ENCODE results near the gene RGS6. TPM values are rescaled to one million over a fixed set of nuclear protein-coding genes. Genes with fewer than 3 reads are reported as not detected.

RGS6 gene
- total and polyA plus RNA-seq, 5 donors from 2014 or later: 0.13 to 1.5 (median 0.69) TPM

DNA sequence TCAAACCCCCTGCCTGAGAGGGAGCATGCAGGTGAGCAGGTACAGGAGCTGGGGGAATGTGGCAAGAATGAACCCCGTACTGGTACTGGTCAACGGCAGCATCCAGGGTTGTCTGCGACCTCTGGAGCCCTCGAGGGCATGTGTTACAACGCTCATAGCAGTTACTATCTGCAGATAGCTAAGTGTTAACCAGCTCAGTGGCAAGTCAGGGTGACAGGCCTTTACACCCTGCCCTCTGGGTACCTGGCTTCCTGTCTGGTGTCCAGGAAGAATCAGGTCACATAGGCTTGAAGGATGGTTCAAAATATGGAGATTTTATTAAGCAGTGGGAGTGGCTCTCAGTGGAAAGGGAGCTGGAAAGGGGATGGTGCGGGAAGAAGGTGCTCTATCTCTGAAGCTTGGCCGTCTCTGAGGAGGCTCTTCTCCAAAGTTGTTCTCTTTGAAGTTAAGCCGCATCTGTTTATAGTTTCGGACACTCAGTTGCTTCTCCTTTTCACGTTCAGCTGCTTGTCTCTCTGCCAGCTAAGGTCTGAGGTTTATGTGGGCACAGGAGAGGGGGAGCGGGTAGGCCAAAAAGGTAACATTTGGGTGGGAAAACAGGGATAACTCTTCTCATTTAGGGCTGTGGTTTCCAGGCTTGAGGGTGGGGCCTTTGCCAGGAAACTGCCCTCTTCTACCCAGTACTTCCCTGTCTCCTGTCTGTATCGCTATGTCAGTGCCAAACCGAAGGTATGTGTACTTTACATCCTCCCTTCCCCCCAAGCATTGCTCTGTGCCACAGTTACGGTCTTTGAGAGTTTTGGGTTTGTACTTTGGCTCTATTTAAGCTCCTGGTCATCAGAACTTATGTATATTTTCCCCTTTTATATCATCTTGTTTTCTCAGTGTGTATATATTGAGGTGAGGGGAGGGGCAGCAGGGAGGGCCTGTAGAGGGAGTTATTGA is 305.8 kb downstream of the RGS6 start:
- Histone ChIP-seq H3K27ac (ENCODE audit: insufficient read depth, low read length, poor library complexity, severe bottlenecking) (no peak overlapping the region), H3K4me1 (ENCODE audit: control insufficient read depth, insufficient read depth, low read length, poor library complexity, severe bottlenecking) (no peaks in the 10 kb centered on the region), H3K4me3 (ENCODE audit: low read depth, low read length) (no peak overlapping the region), H3K36me3 (ENCODE audit: control insufficient read depth, insufficient read depth, low read length) (no peaks in the 10 kb centered on the region), H3K9me3 (ENCODE audit: control insufficient read depth in 2 of 2, low read length in 2 of 2) (no peaks in the 10 kb centered on the region), H3K27me3 (ENCODE audit: control insufficient read depth, insufficient read depth, low read length) (no peaks in the 10 kb centered on the region)
- H3K4me1 Mint-ChIP-seq: no peaks in the 10 kb centered on the region
- peaks cover 17% of the 10 kb centered on the region for H3K27me3 Mint-ChIP-seq
- no peak overlapping the region for H3K4me3 Mint-ChIP-seq
- H3K27ac Mint-ChIP-seq: no peak overlapping the region
- no peak for ATAC-seq (ENCODE audit: low read depth in 2 of 2)
- H3K36me3 Mint-ChIP-seq: no peaks in the 10 kb centered on the region
- DNase-seq: no peak
- peaks cover 0 to 2% (median 0%) of the 10 kb centered on the region in 7 donors for H3K9me3 Mint-ChIP-seq

DNA sequence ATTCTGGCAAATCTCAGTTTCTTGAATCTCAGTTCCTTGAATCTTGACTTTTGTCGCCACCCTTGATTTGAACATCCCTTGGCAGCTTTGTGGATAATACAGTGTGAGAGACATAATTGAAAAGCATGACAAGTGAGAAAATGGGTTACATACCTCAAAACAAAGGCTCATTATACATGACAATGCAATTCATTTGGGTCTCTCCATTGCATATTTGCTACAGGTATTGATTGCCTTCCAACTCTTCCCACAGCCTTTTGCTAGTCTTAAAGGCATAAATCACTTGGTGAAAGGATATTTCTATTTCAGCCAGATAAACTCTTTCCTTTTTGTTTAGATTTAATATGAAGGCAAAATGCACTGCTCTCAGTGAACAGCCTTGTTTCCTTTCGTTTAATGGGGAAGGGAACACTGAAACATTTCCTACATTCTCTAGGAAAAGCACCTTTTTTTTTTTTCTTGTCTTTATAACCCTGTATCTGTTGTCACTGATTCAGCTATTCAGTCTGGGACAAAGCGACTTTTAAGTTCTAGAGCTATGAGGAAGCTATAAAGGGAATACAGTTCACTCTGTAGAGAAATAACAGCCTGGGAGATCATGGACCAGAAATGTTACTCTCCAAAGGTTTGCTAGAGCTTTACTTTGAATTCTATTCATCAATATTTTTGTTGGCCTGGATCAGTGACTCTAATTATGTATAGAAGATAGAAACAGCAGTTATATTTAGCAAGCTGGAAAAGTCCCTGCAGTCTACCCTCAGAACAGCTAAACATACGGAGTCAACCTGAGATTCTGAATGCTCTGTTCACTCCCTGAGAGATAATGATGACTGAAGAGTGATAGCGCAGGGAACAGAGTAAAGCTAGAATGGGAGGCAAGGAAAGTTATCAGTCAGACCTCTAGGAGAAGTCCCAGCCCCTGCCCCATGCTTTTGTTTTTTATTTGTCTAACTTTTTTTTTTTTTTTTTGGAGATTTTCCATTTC is 311.4 kb downstream of the RGS6 start:
- DNase-seq: no peak
- ATAC-seq (ENCODE audit: low read depth in 2 of 2): no peak
- Mint-ChIP-seq H3K9me3 (peaks cover 0 to 20% (median 2%) of the 10 kb centered on the region in 7 donors), H3K27me3 (peaks cover 46% of the 10 kb centered on the region), H3K4me1 (no peaks in the 10 kb centered on the region), H3K36me3 (no peaks in the 10 kb centered on the region), H3K4me3 (no peak overlapping the region), H3K27ac (no peak overlapping the region)
- H3K36me3 ChIP-seq (ENCODE audit: control insufficient read depth, insufficient read depth, low read length): no peaks in the 10 kb centered on the region
- no peak overlapping the region for H3K4me3 ChIP-seq (ENCODE audit: low read depth, low read length)
- H3K27me3 ChIP-seq (ENCODE audit: control insufficient read depth, insufficient read depth, low read length): peaks cover 13% of the 10 kb centered on the region
- peaks cover 0 to 4% of the 10 kb centered on the region in 2 experiments for H3K9me3 ChIP-seq (ENCODE audit: control insufficient read depth in 2 of 2, low read length in 2 of 2)
- no peak overlapping the region for H3K27ac ChIP-seq (ENCODE audit: insufficient read depth, low read length, poor library complexity, severe bottlenecking)
- H3K4me1 ChIP-seq (ENCODE audit: control insufficient read depth, insufficient read depth, low read length, poor library complexity, severe bottlenecking): no peaks in the 10 kb centered on the region

DNA sequence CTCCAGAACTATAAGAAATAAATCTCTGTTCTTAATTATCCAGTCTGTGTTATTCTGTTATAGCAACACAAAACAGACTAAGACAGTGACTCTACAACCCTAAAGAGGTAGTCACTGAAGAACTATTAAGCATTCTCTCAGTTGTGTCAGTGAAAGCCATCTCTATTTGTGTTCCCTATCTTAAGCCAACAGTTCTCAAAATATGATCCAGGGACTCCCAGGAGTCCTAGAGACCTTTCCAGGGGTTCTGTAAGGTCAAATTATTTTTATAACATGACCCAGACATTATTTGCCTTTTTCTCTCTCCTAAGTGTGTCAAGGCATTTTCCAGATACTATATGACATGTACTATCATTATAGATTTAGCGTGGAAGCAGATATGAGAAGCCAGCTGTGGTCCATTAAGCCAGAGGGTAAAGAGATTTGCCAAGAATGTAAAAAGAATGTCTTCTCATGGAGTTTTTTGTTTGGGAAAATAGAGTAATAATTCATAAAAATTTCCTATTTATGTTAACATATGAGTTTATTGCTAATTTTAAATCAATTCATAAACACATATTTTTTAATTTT is 315.8 kb downstream of the RGS6 start:
- H3K27me3 Mint-ChIP-seq: peaks cover 43% of the 10 kb centered on the region
- Histone ChIP-seq H3K9me3 (ENCODE audit: control insufficient read depth in 2 of 2, low read length in 2 of 2) (peaks cover 0 to 4% of the 10 kb centered on the region in 2 experiments), H3K27ac (ENCODE audit: insufficient read depth, low read length, poor library complexity, severe bottlenecking) (no peak overlapping the region), H3K27me3 (ENCODE audit: control insufficient read depth, insufficient read depth, low read length) (peaks cover 15% of the 10 kb centered on the region), H3K36me3 (ENCODE audit: control insufficient read depth, insufficient read depth, low read length) (no peaks in the 10 kb centered on the region), H3K4me3 (ENCODE audit: low read depth, low read length) (no peak overlapping the region), H3K4me1 (ENCODE audit: control insufficient read depth, insufficient read depth, low read length, poor library complexity, severe bottlenecking) (no peaks in the 10 kb centered on the region)
- H3K9me3 Mint-ChIP-seq: peaks cover 0 to 20% (median 3%) of the 10 kb centered on the region in 7 donors
- DNase-seq (no peak), ATAC-seq (ENCODE audit: low read depth in 2 of 2) (no peak)
- H3K27ac Mint-ChIP-seq: no peak overlapping the region
- no peaks in the 10 kb centered on the region for H3K4me1 Mint-ChIP-seq
- no peak overlapping the region for H3K4me3 Mint-ChIP-seq
- no peaks in the 10 kb centered on the region for H3K36me3 Mint-ChIP-seq

DNA sequence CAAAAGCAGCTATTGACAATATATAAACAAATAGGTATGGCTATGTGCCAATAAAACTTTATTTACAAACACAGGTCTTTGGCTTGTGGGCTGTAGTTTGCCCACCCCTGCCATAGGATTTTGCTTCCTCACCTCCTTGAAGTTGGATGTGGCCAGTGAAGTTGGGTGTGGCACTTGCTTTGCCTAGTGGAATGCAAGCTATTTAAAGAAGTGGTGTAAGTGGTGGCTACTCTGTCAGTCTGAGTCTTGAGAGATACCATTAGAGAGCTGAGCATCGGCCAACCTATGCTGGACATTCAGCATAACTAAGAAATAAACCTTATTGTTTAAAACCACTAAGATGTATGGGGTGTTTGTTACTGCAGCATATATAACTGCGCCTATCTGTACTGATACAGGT is 321.3 kb downstream of the RGS6 start:
- Histone ChIP-seq H3K4me1 (ENCODE audit: control insufficient read depth, insufficient read depth, low read length, poor library complexity, severe bottlenecking) (no peaks in the 10 kb centered on the region), H3K27me3 (ENCODE audit: control insufficient read depth, insufficient read depth, low read length) (peaks cover 2% of the 10 kb centered on the region), H3K4me3 (ENCODE audit: low read depth, low read length) (no peak overlapping the region), H3K36me3 (ENCODE audit: control insufficient read depth, insufficient read depth, low read length) (no peaks in the 10 kb centered on the region), H3K9me3 (ENCODE audit: control insufficient read depth in 2 of 2, low read length in 2 of 2) (no peaks in the 10 kb centered on the region), H3K27ac (ENCODE audit: insufficient read depth, low read length, poor library complexity, severe bottlenecking) (no peak overlapping the region)
- ATAC-seq (ENCODE audit: low read depth in 2 of 2) (no peak), DNase-seq (no peak)
- H3K27ac Mint-ChIP-seq: no peak overlapping the region
- no peaks in the 10 kb centered on the region for H3K36me3 Mint-ChIP-seq
- H3K27me3 Mint-ChIP-seq: peaks cover 16% of the 10 kb centered on the region
- H3K4me3 Mint-ChIP-seq: no peak overlapping the region
- peaks cover 0 to 5% (median 1%) of the 10 kb centered on the region in 7 donors for H3K9me3 Mint-ChIP-seq
- no peaks in the 10 kb centered on the region for H3K4me1 Mint-ChIP-seq

DNA sequence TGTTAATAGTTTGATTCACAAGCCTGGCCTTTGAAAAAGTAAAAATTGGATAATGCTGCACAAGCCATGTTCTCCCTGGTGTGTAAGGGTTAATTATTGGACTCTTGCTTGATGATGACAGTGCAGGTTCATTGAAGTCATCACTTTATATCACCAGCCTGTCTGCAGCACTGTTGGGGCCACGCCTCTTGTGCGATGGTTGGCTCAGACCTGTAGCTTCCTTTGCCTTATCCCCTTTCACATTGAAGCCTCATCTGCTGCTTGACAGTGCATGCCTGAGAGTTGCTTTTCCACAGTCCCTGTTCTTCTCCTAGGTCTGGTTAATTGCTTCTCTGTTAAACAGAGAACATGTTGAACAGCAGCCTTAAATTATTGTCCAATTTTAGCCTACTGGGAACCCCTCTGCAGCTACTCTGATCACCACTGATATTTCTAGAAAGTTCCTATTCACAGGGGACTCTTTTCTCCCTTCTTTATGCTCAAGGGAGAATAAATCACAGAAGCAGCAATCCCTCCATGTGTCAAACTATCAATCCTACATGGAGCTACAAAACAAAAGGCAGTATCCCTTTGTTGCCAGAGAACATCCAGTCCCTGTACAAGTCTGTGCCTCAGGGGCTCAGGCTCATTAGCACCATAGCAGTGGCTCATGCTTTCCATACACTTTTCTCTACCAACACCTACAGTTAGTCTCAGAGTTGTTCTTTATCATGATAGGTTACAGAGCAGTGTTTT is 322.1 kb downstream of the RGS6 start:
- no peak for DNase-seq
- no peaks in the 10 kb centered on the region for H3K9me3 ChIP-seq (ENCODE audit: control insufficient read depth in 2 of 2, low read length in 2 of 2)
- no peaks in the 10 kb centered on the region for H3K4me1 ChIP-seq (ENCODE audit: control insufficient read depth, insufficient read depth, low read length, poor library complexity, severe bottlenecking)
- peaks cover 8% of the 10 kb centered on the region for H3K27me3 Mint-ChIP-seq
- ATAC-seq (ENCODE audit: low read depth in 2 of 2): no peak
- no peak overlapping the region for H3K27ac ChIP-seq (ENCODE audit: insufficient read depth, low read length, poor library complexity, severe bottlenecking)
- H3K36me3 ChIP-seq (ENCODE audit: control insufficient read depth, insufficient read depth, low read length): no peaks in the 10 kb centered on the region
- H3K4me1 Mint-ChIP-seq: no peaks in the 10 kb centered on the region
- peaks cover 0 to 5% (median 1%) of the 10 kb centered on the region in 7 donors for H3K9me3 Mint-ChIP-seq
- H3K27me3 ChIP-seq (ENCODE audit: control insufficient read depth, insufficient read depth, low read length): peaks cover 2% of the 10 kb centered on the region
- H3K27ac Mint-ChIP-seq: no peak overlapping the region
- H3K36me3 Mint-ChIP-seq: no peaks in the 10 kb centered on the region
- no peak overlapping the region for H3K4me3 Mint-ChIP-seq
- H3K4me3 ChIP-seq (ENCODE audit: low read depth, low read length): no peak overlapping the region

DNA sequence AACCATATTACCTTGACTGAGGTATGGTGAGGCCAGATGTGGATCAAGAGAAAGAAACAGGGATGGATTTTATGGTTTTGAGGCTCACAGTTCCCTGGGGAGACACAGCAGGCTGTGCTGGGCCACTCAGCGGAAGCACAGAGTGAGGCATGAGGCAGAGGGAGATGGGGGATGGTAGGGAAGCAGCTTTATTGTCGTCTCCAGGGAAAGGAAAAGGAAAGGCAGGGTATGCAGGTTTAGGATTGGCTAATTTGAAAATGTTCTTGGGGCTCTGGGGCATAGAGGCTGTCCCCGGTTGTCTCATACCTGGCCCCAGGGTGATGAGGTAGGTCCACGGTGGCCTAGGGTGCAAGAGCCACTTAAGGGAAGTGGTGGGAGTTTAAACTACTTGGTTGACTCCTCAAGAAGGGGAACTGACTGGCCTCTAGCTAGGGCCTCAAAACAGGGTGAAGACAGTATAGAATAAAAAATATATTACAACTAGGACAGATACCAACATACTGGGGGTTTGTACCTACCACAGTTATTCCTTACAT is 322.8 kb downstream of the RGS6 start:
- Histone ChIP-seq H3K4me1 (ENCODE audit: control insufficient read depth, insufficient read depth, low read length, poor library complexity, severe bottlenecking) (no peaks in the 10 kb centered on the region), H3K36me3 (ENCODE audit: control insufficient read depth, insufficient read depth, low read length) (no peaks in the 10 kb centered on the region), H3K9me3 (ENCODE audit: control insufficient read depth in 2 of 2, low read length in 2 of 2) (no peaks in the 10 kb centered on the region), H3K27me3 (ENCODE audit: control insufficient read depth, insufficient read depth, low read length) (peaks cover 2% of the 10 kb centered on the region), H3K27ac (ENCODE audit: insufficient read depth, low read length, poor library complexity, severe bottlenecking) (no peak overlapping the region), H3K4me3 (ENCODE audit: low read depth, low read length) (no peak overlapping the region)
- DNase-seq (no peak), ATAC-seq (ENCODE audit: low read depth in 2 of 2) (no peak)
- Mint-ChIP-seq H3K27me3 (peaks cover 7% of the 10 kb centered on the region), H3K4me3 (no peak overlapping the region), H3K36me3 (no peaks in the 10 kb centered on the region), H3K9me3 (peaks cover 0 to 5% (median 1%) of the 10 kb centered on the region in 7 donors), H3K4me1 (no peaks in the 10 kb centered on the region), H3K27ac (no peak overlapping the region)

DNA sequence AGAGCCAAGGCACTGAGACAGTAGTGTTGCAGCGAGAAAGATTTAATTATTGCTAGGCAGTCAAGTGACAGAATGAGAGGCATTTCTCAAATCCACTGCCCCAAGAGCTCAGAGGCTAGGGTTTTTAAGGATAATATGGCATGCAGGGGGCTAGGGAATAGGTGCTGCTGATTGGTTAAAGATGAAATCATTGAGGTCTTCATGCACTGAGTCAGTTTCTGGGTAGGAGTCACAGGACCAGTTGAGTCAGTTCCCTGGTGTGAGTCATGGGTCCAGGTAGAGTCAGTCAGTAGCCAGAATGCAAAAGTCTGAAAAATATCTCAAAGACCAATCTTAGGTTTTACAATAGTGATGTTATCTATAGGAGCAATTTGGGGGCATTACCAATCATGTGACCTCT is 323.8 kb downstream of the RGS6 start:
- Mint-ChIP-seq H3K27ac (peak overlapping the region in 1 of 3 donors; percentile 16), H3K9me3 (peaks cover 0 to 7% (median 2%) of the 10 kb centered on the region in 7 donors), H3K4me3 (no peak overlapping the region), H3K36me3 (no peaks in the 10 kb centered on the region), H3K4me1 (no peaks in the 10 kb centered on the region), H3K27me3 (peaks cover 17% of the 10 kb centered on the region)
- H3K36me3 ChIP-seq (ENCODE audit: control insufficient read depth, insufficient read depth, low read length): no peaks in the 10 kb centered on the region
- no peaks in the 10 kb centered on the region for H3K4me1 ChIP-seq (ENCODE audit: control insufficient read depth, insufficient read depth, low read length, poor library complexity, severe bottlenecking)
- ATAC-seq (ENCODE audit: low read depth in 2 of 2): no peak
- no peak overlapping the region for H3K27ac ChIP-seq (ENCODE audit: insufficient read depth, low read length, poor library complexity, severe bottlenecking)
- DNase-seq: no peak
- no peaks in the 10 kb centered on the region for H3K9me3 ChIP-seq (ENCODE audit: control insufficient read depth in 2 of 2, low read length in 2 of 2)
- H3K4me3 ChIP-seq (ENCODE audit: low read depth, low read length): no peak overlapping the region
- peaks cover 6% of the 10 kb centered on the region for H3K27me3 ChIP-seq (ENCODE audit: control insufficient read depth, insufficient read depth, low read length)
